Bronchial epithelial cell (primary cell): ENCODE measurements around the gene SLC34A1. TPM values are rescaled to one million over a fixed set of nuclear protein-coding genes. Genes with fewer than 3 reads are reported as not detected.

ENCODE experiments used
- DNase-seq: peaks from one replicate; pipeline ENCODE4 v3.0.0-alpha.2; 2010; ENCODE audit warnings: low read depth
- FAIRE-seq: peaks from 2 replicates; lab custom pipeline; 2011; peaks lifted over from hg19 to GRCh38; lab: Jason Lieb, UNC
- H3K27me3 ChIP-seq: 2 replicates; pipeline ENCODE4 v1.5.1; 2011; ENCODE audit warnings: low read length; ENCODE audit not compliant: control insufficient read depth, insufficient read depth
- H3K36me3 ChIP-seq: 2 replicates; pipeline ENCODE4 v1.5.1; 2011; ENCODE audit warnings: low read length; ENCODE audit not compliant: control insufficient read depth, insufficient read depth
- H3K4me3 ChIP-seq: 2 replicates; pipeline ENCODE4 v1.5.1; 2011; ENCODE audit warnings: mild to moderate bottlenecking, low read depth, low read length, control low read depth
- total RNA-seq: library from RNA; depleted of rRNA; stranded (reverse); fragments of >200 nt; gene quantifications from 2 replicates; pipeline ENCODE4 v1.2.1, GENCODE V29; 2014
- TF ChIP-seq, protein P1 (sequence below): IDR thresholded peaks from 2 replicates; pipeline ENCODE4 v1.5.1; 2011; ENCODE audit warnings: mild to moderate bottlenecking, moderate library complexity, low read length, control low read depth, inconsistent platforms; ENCODE audit not compliant: insufficient read depth, severe bottlenecking

Gene SLC34A1
- total RNA-seq, 1 donor from 2014 or later = not detected

- DNase-seq (no peak), FAIRE-seq (no peak)
- Histone ChIP-seq H3K4me3 (no peak overlapping the region), H3K36me3 (no peaks in the 10 kb centered on the region), H3K27me3 (peaks cover 5% of the 10 kb centered on the region)
- TF ChIP-seq, protein P1, sequence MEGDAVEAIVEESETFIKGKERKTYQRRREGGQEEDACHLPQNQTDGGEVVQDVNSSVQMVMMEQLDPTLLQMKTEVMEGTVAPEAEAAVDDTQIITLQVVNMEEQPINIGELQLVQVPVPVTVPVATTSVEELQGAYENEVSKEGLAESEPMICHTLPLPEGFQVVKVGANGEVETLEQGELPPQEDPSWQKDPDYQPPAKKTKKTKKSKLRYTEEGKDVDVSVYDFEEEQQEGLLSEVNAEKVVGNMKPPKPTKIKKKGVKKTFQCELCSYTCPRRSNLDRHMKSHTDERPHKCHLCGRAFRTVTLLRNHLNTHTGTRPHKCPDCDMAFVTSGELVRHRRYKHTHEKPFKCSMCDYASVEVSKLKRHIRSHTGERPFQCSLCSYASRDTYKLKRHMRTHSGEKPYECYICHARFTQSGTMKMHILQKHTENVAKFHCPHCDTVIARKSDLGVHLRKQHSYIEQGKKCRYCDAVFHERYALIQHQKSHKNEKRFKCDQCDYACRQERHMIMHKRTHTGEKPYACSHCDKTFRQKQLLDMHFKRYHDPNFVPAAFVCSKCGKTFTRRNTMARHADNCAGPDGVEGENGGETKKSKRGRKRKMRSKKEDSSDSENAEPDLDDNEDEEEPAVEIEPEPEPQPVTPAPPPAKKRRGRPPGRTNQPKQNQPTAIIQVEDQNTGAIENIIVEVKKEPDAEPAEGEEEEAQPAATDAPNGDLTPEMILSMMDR = no peak
Observed at GRCh38 chr5:177396807-177397206, 12.6 kb downstream of the SLC34A1 start.

- H3K36me3 ChIP-seq = no peaks in the 10 kb centered on the region
- peaks cover 5% of the 10 kb centered on the region for H3K27me3 ChIP-seq
- no peak for FAIRE-seq
- H3K4me3 ChIP-seq = no peak overlapping the region
- TF ChIP-seq, protein P1 = no peak
- DNase-seq = no peak
Observed at GRCh38 chr5:177397875-177398390, 13.7 kb downstream of the SLC34A1 start.

GRCh38 chr5:177399997-177400868, 16.0 kb downstream of the SLC34A1 start, which contains the start of gene PFN3:
PFN3 (minus strand) TSS chr5:177400661; CDS start chr5:177400576, 85 bp downstream.
- FAIRE-seq = no peak
- no peak within 1 kb of the TSS for H3K4me3 ChIP-seq
- DNase-seq = no peak
- H3K36me3 ChIP-seq = no peaks in the 10 kb centered on the region
- H3K27me3 ChIP-seq = peaks cover 6% of the 10 kb centered on the region
- TF ChIP-seq, protein P1 = no peak

GRCh38 chr5:177402271-177403043, 18.2 kb downstream of the SLC34A1 start:
- DNase-seq (peak; percentile 79), FAIRE-seq (no peak)
- Histone ChIP-seq H3K27me3 (peaks cover 7% of the 10 kb centered on the region), H3K4me3 (peak overlapping the region; percentile 55), H3K36me3 (no peaks in the 10 kb centered on the region)
- TF ChIP-seq, protein P1 = peak; percentile 90

DNA sequence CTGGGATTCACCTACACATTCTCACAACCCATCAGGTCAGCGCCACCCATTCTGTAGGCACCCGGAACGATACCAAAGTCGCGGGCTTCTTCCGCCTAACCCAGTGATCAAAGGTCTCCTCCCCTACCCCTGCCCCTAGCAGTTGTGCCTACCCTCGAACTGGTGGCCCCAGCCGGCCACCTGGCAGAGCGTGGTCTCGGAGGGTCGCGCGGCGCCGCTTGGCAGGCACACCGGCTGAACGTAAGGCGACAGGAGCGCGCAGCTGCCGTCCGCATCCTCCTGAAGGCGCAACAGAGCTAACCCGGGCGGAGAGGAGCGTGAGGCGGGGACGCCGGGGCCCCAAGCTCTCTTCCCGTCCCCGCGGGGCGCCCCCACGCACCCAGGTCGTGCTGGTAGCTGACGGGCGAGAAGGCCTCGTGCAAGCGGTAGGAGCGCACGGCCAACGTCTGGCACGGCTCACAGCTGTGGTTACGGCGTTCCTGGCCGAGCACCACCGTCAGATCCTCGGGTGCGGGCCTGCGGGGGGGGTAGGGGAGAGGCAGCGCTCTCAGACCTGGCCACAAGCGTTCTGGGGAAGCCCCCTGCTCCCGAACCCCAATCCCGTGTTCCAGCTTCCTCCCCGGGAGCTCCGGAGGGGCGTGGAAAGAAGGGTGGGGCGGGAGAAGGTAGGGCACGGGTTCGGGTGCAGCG, 19.0 kb downstream of the SLC34A1 start:
- peak; percentile 31 for DNase-seq
- Histone ChIP-seq H3K27me3 (peaks cover 7% of the 10 kb centered on the region), H3K4me3 (peak overlapping the region; percentile 55), H3K36me3 (no peaks in the 10 kb centered on the region)
- TF ChIP-seq, protein P1 = no peak
- FAIRE-seq = no peak
